Caki2 (cell line): ENCODE results near the gene ENO3. TPM values are rescaled to one million over a fixed set of nuclear protein-coding genes. Genes with fewer than 3 reads are reported as not detected.

Source experiments
- DNase-seq: peaks from one replicate; pipeline ENCODE4 v3.0.0-alpha.2; 2015; ENCODE audit warnings: low read depth
- in situ Hi-C: cut with HindIII; loops from 2 replicates; pipeline ENCODE4 v1.10.0; 2016; ENCODE audit warnings: low sequenced_read_pairs, low pct_unique_long_range_greater_than_20kb, mixed read lengths
- total RNA-seq: library from RNA; depleted of rRNA; stranded (reverse); fragments of >200 nt; shearing (Covaris generic); gene quantifications from 2 replicates; pipeline ENCODE4 v1.2.3, GENCODE V29; 2014; ENCODE audit warnings: low replicate concordance

Gene ENO3
- total RNA-seq, 1 experiment from 2014 or later = 4.5 TPM

- in situ Hi-C loops = no loop called here
- peak; percentile 98 for DNase-seq
Measured at GRCh38 chr17:4967539-4968485, 16.9 kb downstream of the ENO3 start, which contains the start of gene SPAG7. SPAG7 (minus strand) TSS chr17:4967817; CDS start chr17:4967804, 13 bp downstream.

- DNase-seq = peak; percentile 77
- in situ Hi-C loops = no loop called here
Measured at GRCh38 chr17:4968486-4969046, 17.6 kb downstream of the ENO3 start.

GRCh38 chr17:4969047-4969550 is 18.2 kb downstream of the ENO3 start:
- peak; percentile 72 for DNase-seq
- in situ Hi-C loops = no loop called here

GRCh38 chr17:4969551-4970173 is 18.7 kb downstream of the ENO3 start:
- DNase-seq = no peak
- in situ Hi-C loops = no loop called here

DNA sequence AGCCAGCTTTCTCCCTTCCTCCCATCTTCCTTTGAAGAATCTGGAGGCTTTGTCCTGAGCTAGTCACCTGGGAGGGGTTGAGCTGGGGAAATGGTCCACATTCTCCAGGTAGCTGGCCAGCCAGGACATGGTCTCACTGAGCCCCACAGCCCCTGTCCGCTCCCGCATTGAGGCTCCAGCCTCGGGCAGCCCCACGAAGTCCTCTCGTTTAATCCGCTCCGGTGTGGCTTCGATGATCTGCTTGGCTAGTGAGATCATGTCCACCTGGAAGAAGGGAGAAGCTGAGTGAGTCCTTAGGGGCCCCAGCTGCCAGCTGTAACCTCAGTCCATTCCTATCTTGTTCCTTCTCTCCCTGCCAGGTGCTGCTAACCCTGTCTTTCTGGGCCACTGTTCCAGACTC is 19.4 kb downstream of the ENO3 start:
- DNase-seq = no peak
- in situ Hi-C loops = no loop called here

DNA sequence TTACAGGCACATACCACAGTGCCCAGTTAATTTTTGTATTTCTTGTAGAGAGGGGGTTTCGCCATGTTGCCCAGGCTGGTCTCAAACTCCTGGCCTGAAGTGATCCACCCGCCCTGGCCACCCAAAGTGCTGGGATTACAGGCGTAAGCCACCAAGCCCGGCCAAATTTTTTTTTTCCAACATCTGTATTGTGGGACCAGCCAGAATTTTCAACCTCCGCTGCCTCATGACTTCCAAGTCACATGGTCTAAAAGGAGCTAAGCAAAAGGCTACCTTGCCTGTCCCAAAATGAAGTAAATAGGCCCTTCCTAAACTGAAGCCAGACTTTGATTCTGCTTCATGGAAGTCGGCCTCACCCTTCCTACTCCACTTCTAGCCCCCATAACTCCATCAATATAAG is 20.9 kb downstream of the ENO3 start:
- in situ Hi-C loops = no loop called here
- no peak for DNase-seq

- in situ Hi-C loops = no loop called here
- no peak for DNase-seq
Measured at GRCh38 chr17:4972322-4972721, 21.4 kb downstream of the ENO3 start.

DNA sequence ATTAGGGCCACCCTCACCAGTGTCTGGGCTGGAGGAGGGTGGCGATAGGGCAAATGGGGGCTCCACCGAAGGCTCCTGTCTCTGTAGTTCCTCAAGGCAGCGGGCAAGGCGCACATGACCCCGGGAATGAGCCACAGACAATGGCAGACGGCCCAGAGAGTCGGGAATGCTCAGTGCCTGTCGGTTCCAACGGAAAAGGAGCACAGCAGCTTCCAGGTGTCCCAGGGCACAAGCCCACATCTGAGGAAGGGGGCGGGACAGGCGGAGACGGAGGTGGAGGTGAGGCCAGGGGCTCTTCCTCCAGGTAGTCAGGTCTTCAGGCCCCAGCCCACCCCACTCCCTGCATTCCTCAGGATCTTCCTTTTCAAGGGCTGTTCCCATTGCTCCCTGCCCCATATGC is 21.8 kb downstream of the ENO3 start:
- in situ Hi-C loops = no loop called here
- no peak for DNase-seq

GRCh38 chr17:4973256-4974114 is 22.6 kb downstream of the ENO3 start:
- in situ Hi-C loops = no loop called here
- no peak for DNase-seq

- in situ Hi-C loops = no loop called here
- no peak for DNase-seq
Measured at GRCh38 chr17:4974115-4974670, 23.3 kb downstream of the ENO3 start.

GRCh38 chr17:4978726-4979125 is 27.8 kb downstream of the ENO3 start:
- in situ Hi-C loops = no loop called here
- no peak for DNase-seq

- no peak for DNase-seq
- in situ Hi-C loops = no loop called here
Measured at GRCh38 chr17:4980644-4981216, 29.8 kb downstream of the ENO3 start.

DNA sequence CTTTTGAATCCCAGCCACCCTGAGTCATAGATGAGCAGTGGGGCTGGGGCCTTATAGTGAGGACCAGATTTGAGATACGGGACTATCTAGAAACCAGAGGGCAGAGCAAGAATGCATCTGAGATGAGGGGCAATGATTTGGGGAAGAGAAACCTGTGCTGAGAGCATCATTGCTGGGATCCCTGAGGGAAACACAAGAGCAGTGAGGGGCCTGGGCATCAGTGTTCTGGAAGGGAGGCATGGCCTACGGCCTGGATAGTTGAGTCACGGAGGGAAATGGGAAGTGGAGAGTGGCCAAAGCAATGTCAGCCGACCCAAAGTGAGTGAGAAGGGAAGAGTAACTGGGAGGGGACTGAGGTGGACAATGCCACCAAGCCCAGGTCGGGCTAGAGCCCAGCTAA is 31.4 kb downstream of the ENO3 start:
- no peak for DNase-seq
- in situ Hi-C loops = no loop called here

- in situ Hi-C loops = no loop called here
- no peak for DNase-seq
Measured at GRCh38 chr17:4986403-4986802, 35.5 kb downstream of the ENO3 start.

DNA sequence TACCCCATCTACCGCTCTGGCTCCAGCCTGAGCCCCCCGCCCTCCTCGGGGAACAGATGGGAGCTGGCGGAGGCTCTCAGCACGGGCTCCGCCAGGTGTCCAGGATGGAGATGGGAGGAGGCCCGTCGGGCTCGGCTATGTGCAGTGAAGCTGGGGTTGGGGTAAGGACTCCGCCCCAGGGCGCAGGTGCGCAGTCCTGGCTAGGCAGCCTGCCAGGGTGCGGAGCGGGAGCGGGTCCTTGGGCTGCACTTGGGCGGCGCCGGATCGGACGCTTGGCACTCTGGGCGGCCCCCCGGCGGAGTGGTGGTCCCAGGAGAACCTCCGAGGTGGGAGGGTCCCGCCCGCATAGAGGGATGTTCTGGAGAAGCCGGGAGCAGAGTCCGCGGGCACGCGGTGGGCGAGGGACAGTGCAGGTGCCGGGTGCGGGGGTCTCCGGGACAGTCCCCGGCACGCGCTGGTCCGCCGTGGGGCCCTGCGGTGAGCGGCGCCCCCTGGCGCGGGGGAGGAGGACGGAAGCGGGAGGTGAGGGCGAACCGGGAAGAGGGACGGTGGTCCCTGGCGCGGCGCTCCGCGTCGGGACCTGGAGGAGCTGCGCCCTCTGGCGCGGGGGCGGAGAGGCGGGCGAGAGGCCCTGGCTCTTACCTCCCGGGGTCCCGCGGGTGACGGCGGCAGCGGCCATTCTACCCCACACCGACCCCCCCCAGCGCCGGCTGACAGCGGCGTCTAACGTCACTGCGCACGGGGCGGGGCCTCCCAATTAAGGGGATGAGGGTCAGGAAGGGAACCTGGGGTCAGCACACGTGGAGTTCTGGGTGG is 36.2 kb downstream of the ENO3 start, which contains the start of gene CAMTA2:
Gene CAMTA2, minus strand, starts transcription at position 725 of the 816 bp plus-strand sequence. CDS start 1,453 bp downstream, outside the sequence.
- in situ Hi-C loops = no loop called here
- DNase-seq = peak; percentile 56

DNA sequence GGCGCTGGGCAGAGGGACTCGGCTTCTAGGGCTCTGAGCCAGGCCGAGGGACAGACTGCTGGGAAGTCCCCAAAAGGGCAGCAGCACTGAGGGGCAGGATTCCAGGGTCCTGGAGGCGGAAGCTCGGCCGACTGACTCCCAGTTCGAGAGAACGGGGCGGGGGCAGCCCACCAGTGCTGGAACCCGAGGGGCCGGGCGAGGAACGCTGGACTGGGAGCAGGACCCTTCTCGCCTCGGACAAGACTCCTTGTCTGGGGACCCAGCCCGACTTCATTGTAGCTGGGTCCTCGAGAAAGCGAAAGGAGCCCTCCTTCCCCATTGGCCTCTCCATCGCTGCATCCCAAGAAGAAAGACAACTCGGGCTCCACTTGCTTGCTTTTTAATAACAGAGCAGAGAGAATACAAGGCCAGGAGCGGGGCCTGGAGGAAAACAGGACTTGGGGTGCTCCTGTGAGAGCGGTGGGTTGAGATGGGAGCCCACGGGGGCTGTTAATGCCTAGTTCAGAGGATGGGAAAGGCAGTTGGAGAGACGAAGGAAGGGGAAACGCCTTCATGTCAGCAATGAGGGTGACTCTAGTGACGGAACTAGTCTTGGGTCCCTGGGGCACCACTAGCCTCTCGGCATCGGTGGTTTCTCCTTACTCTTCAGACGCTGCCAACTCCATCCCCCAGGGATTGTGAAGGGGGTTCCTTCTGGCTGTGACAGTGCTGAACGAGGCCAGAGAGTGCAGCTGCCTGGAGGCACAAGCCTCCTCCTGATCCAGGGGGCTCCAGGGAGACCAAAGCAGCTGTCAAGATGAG is 37.0 kb downstream of the ENO3 start:
- in situ Hi-C loops = no loop called here
- DNase-seq = no peak
